ENCODE results near the gene STUB1. TPM values are rescaled to one million over a fixed set of nuclear protein-coding genes. Genes with fewer than 3 reads are reported as not detected.
"Not testable (repeated sequence)": the region's sequence is repeated elsewhere in the genome, so short reads cannot be mapped to it uniquely, and the experiment has no call there.

STUB1 gene
- total RNA-seq, 1 experiment from 2014 or later: 111 TPM

- ChIA-PET CTCF (interaction anchor here (0.9 to 1.3 kb wide), 2 partner anchors 9 to 23 kb away, joined by 3 read pairs; partner anchors contain the start of gene STUB1), RAD21 (ENCODE audit: low non-redundant PET in 1 of 2, low total read pairs in 2 of 2, uncharacterized antibody in 2 of 2, unreplicated experiment in 2 of 2) (no interaction called here), POLR2A (no interaction called here)
- Histone ChIP-seq H3K36me3 (ENCODE audit: control insufficient read depth in 1 of 2, insufficient read depth in 2 of 2, low read length in 2 of 2) (peaks cover 0 to 7% of the 10 kb centered on the region in 2 experiments; a peak in 1 of 4 replicates), H4K20me1 (ENCODE audit: insufficient read depth) (no peaks in the 10 kb centered on the region), H3K9me3 (ENCODE audit: control insufficient read depth in 1 of 2, insufficient read depth in 1 of 2, low read depth in 1 of 2, low read length in 2 of 2) (no peaks in the 10 kb centered on the region), H2AFZ (ENCODE audit: low read depth, low read length, poor library complexity, severe bottlenecking) (no peak overlapping the region), H3K4me2 (ENCODE audit: low read length) (peak overlapping the region; percentile 95), H3K27ac (ENCODE audit: low read depth, low read length) (peak overlapping the region; percentile 72), H3K79me2 (ENCODE audit: insufficient read depth, low read length) (peaks cover 19% of the 10 kb centered on the region; the same call in 1 of the 2 replicates), H3K4me1 (ENCODE audit: control insufficient read depth in 1 of 2, insufficient read depth in 2 of 2, low read length in 2 of 2) (peaks cover 10 to 41% of the 10 kb centered on the region in 2 experiments; a peak in 3 of 4 replicates), H3K9me2 (ENCODE audit: insufficient read depth) (no peaks in the 10 kb centered on the region), H3K27me3 (ENCODE audit: insufficient read depth, low read length) (no peaks in the 10 kb centered on the region), H3K9ac (ENCODE audit: low read length) (peak overlapping the region; percentile 85), H3K4me3 (replicated peaks in 1 of 2; ENCODE audit: low read depth in 1 of 2, low read length in 2 of 2) (peak overlapping the region; percentile 87 to 92)
- no TSS peak for BruUV-seq (replicated peaks)
- DNase-seq (ENCODE audit: low read depth, low spot score): no peak
- TF ChIP-seq EZH2 (IDR thresholded peaks at IDR 0.05) (no peak), RAD21 (IDR thresholded peaks at IDR 0.05; ENCODE audit: low read depth) (no peak), EGR1 (IDR thresholded peaks at IDR 0.05; ENCODE audit: low read depth) (no peak), SIN3A (IDR thresholded peaks at IDR 0.05; ENCODE audit: low read depth) (no peak), CBX3 (IDR thresholded peaks at IDR 0.05; ENCODE audit: low read depth) (no peak), ELF1 (IDR thresholded peaks at IDR 0.05; ENCODE audit: borderline replicate concordance, low read depth) (no peak), ZNF274 (IDR thresholded peaks at IDR 0.05; ENCODE audit: low read depth, low read length) (no peak), MAX (IDR thresholded peaks at IDR 0.05) (no peak), ZBTB33 (IDR thresholded peaks at IDR 0.05; ENCODE audit: extremely low read depth, insufficient replicate concordance, low read length) (no peak), TCF7L2 (IDR thresholded peaks at IDR 0.05; ENCODE audit: borderline replicate concordance, extremely low read depth, insufficient read depth, insufficient read length) (no peak), SRF (IDR thresholded peaks at IDR 0.05; ENCODE audit: low read depth) (no peak), SP1 (IDR thresholded peaks at IDR 0.05; ENCODE audit: low read depth) (no peak), ATF3 (IDR thresholded peaks at IDR 0.05) (no peak), POLR2A (IDR thresholded peaks at IDR 0.05; ENCODE audit: borderline replicate concordance, extremely low read depth, insufficient read depth, insufficient read length) (no peak), CEBPB (IDR thresholded peaks at IDR 0.05; ENCODE audit: low read depth) (no peak), FOSL1 (IDR thresholded peaks at IDR 0.05; ENCODE audit: low read depth) (no peak)
- intact Hi-C loops (cut with micrococcal nuclease): no loop called here
- peak; percentile 9 for ATAC-seq
Observed at GRCh38 chr16:689175-689897, 9.1 kb downstream of the STUB1 start.

GRCh38 chr16:691242-691641 is 11.0 kb downstream of the STUB1 start:
- intact Hi-C loops (cut with micrococcal nuclease); H3K4me3 ChIP-seq (replicated peaks in 1 of 2; ENCODE audit: low read depth in 1 of 2, low read length in 2 of 2); H3K4me2 ChIP-seq (ENCODE audit: low read length); ATAC-seq; H3K9me3 ChIP-seq (ENCODE audit: control insufficient read depth in 1 of 2, insufficient read depth in 1 of 2, low read depth in 1 of 2, low read length in 2 of 2); H3K9ac ChIP-seq (ENCODE audit: low read length); CTCF ChIA-PET; H4K20me1 ChIP-seq (ENCODE audit: insufficient read depth); RAD21 ChIA-PET (ENCODE audit: low non-redundant PET in 1 of 2, low total read pairs in 2 of 2, uncharacterized antibody in 2 of 2, unreplicated experiment in 2 of 2); DNase-seq (ENCODE audit: low read depth, low spot score); BruUV-seq (replicated peaks); H2AFZ ChIP-seq (ENCODE audit: low read depth, low read length, poor library complexity, severe bottlenecking); POLR2A ChIA-PET; H3K27me3 ChIP-seq (ENCODE audit: insufficient read depth, low read length); H3K9me2 ChIP-seq (ENCODE audit: insufficient read depth); H3K27ac ChIP-seq (ENCODE audit: low read depth, low read length); H3K36me3 ChIP-seq (ENCODE audit: control insufficient read depth in 1 of 2, insufficient read depth in 2 of 2, low read length in 2 of 2): not testable (repeated sequence)
- H3K79me2 ChIP-seq (ENCODE audit: insufficient read depth, low read length): peaks cover 17% of the 10 kb centered on the region; the same call in 1 of the 2 replicates
- H3K4me1 ChIP-seq (ENCODE audit: control insufficient read depth in 1 of 2, insufficient read depth in 2 of 2, low read length in 2 of 2): peaks cover 16 to 40% of the 10 kb centered on the region in 2 experiments
